ENCODE data around the gene SLC25A13. TPM values are rescaled to one million over a fixed set of nuclear protein-coding genes. Genes with fewer than 3 reads are reported as not detected.

Gene SLC25A13
- total RNA-seq, 4 donors from 2014 or later: 9.2 to 30.8 (median 13.6) TPM

DNA sequence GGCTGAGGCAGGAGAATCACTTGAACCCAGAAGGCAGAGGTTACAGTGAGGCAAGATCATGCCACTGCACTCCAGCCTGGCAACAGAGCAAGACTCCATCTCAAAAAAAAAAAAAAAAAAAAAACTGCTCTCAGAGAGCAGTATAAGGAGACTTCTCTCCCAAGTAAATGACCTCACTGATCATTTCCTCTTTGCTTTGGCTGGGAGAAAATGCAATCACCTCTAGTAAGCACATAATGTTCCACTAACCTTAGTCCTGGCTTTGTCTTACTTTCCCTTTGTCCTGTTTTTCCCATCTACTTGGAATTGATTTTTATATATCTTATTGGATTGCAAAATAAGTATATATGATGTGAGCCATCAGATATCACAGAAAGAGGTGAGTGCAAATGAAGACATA is 2.5 kb downstream of the SLC25A13 start:
- Histone ChIP-seq H3K27ac (peak overlapping the region in 3 of 4 donors; percentile 38 to 99 (median 97)), H3K27me3 (no peaks in the 10 kb centered on the region), H3K36me3 (no peaks in the 10 kb centered on the region), H3K4me1 (peaks cover 55 to 61% of the 10 kb centered on the region in 2 donors), H3K4me3 (no peak overlapping the region), H3K9me3 (no peaks in the 10 kb centered on the region)
- TF ChIP-seq POLR2A (IDR thresholded peaks at IDR 0.05): no peak
- TF ChIP-seq, protein P1, sequence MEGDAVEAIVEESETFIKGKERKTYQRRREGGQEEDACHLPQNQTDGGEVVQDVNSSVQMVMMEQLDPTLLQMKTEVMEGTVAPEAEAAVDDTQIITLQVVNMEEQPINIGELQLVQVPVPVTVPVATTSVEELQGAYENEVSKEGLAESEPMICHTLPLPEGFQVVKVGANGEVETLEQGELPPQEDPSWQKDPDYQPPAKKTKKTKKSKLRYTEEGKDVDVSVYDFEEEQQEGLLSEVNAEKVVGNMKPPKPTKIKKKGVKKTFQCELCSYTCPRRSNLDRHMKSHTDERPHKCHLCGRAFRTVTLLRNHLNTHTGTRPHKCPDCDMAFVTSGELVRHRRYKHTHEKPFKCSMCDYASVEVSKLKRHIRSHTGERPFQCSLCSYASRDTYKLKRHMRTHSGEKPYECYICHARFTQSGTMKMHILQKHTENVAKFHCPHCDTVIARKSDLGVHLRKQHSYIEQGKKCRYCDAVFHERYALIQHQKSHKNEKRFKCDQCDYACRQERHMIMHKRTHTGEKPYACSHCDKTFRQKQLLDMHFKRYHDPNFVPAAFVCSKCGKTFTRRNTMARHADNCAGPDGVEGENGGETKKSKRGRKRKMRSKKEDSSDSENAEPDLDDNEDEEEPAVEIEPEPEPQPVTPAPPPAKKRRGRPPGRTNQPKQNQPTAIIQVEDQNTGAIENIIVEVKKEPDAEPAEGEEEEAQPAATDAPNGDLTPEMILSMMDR (IDR thresholded peaks at IDR 0.05 in 4 of 5, conservative IDR thresholded peaks at IDR 0.05 in 1 of 5): no peak
- intact Hi-C loops (cut with DNase I; ENCODE audit: low total_unique reads): no loop called here
- ATAC-seq (no peak), DNase-seq (no peak)
- in situ Hi-C loops (cut with MboI; ENCODE audit: low sequenced_read_pairs in 4 of 4): no loop called here

DNA sequence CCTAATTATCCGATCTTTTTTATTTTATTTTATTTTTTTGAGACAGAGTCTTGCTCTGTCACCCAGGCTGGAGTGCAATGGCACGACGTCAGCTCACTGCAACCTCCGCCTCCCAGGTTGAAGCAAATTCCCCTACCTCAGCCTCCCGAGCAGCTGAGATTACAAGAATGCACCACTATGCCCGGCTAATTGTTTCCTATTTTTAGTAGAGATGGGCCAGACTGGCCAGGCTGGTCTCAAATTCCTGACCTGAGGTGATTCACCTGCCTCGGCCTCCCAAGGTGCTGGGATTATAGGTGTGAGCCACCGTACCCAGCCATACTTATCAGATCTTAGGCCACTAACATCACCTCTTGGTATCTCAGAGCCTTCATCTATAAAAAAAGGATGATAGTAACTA is 4.9 kb downstream of the SLC25A13 start:
- TF ChIP-seq, protein P1 (IDR thresholded peaks at IDR 0.05 in 4 of 5, conservative IDR thresholded peaks at IDR 0.05 in 1 of 5): no peak
- no peak for TF ChIP-seq POLR2A (IDR thresholded peaks at IDR 0.05)
- H3K4me3 ChIP-seq: no peak overlapping the region
- no peaks in the 10 kb centered on the region for H3K9me3 ChIP-seq
- no peak overlapping the region for H3K27ac ChIP-seq
- H3K4me1 ChIP-seq: peaks cover 76 to 79% of the 10 kb centered on the region in 2 donors
- DNase-seq (no peak), ATAC-seq (no peak)
- no peaks in the 10 kb centered on the region for H3K27me3 ChIP-seq
- H3K36me3 ChIP-seq: no peaks in the 10 kb centered on the region
- in situ Hi-C loops (cut with MboI; ENCODE audit: low sequenced_read_pairs in 4 of 4): no loop called here
- intact Hi-C loops (cut with DNase I; ENCODE audit: low total_unique reads): no loop called here

DNA sequence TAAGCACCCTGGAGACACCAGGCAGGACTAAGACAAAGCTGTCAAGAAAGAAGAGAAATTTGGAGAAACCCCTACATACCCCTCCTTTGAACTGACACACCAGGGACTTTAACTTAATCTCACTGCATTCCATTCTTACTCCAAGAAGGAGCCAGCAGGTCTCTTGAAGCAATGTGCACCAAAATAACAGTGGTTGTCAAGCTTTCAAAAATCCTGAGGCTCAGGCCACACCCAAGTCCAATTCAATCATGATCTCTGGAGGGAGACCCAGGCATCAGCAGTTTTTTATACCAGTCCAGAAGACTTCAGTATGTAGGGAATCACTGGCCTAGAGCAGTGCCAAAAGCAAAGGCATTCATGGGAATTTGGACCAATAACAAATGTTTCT is 6.8 kb downstream of the SLC25A13 start:
- TF ChIP-seq, protein P1 (IDR thresholded peaks at IDR 0.05 in 4 of 5, conservative IDR thresholded peaks at IDR 0.05 in 1 of 5): no peak
- no peak for TF ChIP-seq POLR2A (IDR thresholded peaks at IDR 0.05)
- no peaks in the 10 kb centered on the region for H3K27me3 ChIP-seq
- H3K9me3 ChIP-seq: no peaks in the 10 kb centered on the region
- peaks cover 86 to 89% of the 10 kb centered on the region in 2 donors for H3K4me1 ChIP-seq
- intact Hi-C loops (cut with DNase I; ENCODE audit: low total_unique reads) (no loop called here), in situ Hi-C loops (cut with MboI; ENCODE audit: low sequenced_read_pairs in 4 of 4) (no loop called here)
- no peak for ATAC-seq
- H3K4me3 ChIP-seq: no peak overlapping the region
- peak overlapping the region in 1 of 4 donors; percentile 20 for H3K27ac ChIP-seq
- no peak for DNase-seq
- no peaks in the 10 kb centered on the region for H3K36me3 ChIP-seq

DNA sequence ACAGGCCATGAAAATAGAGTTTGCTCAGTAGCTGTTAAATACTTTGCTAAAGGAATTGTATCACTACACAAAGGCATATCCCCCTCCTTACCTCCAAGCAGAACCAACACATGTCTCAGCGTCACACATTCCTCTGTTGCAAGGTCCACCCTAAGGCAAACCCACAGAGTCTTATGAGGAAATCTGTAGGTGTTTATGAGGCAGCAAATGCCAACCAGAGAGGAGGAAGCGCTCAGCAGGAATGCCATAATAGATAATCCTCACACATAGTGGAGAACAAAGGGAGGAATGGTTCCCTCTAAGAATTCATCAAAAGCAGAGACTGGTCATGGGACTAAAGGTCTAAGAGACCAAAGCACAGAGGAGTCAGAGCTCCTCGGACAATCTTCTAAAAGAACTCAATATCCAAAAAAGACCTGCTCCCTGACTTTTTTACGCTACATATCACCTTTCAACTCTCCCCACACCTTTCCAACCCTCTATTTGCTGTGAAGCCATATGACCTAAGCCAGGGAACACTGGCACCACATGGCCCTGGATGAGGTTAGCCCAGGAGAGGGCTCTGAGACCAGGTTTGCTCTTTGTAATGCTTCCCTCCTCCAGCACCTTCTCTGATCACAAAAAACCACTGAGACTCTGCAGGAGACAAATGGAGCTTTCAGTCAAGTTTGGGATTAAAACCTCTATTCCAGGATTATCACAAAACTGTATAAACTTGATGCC is 7.3 kb downstream of the SLC25A13 start:
- no peak for TF ChIP-seq POLR2A (IDR thresholded peaks at IDR 0.05)
- TF ChIP-seq, protein P1 (IDR thresholded peaks at IDR 0.05 in 4 of 5, conservative IDR thresholded peaks at IDR 0.05 in 1 of 5): no peak
- no peak for DNase-seq
- in situ Hi-C loops (cut with MboI; ENCODE audit: low sequenced_read_pairs in 4 of 4) (no loop called here), intact Hi-C loops (cut with DNase I; ENCODE audit: low total_unique reads) (loop anchor here (5.0 kb wide), 1 partner anchor 77 kb away; no protein-coding TSS in a partner anchor)
- H3K9me3 ChIP-seq: no peaks in the 10 kb centered on the region
- peak in 1 of 2 donors; percentile 34 for ATAC-seq
- no peaks in the 10 kb centered on the region for H3K36me3 ChIP-seq
- H3K4me3 ChIP-seq: no peak overlapping the region
- H3K27ac ChIP-seq: peak overlapping the region in 2 of 4 donors; percentile 20 to 31
- no peaks in the 10 kb centered on the region for H3K27me3 ChIP-seq
- peaks cover 86 to 89% of the 10 kb centered on the region in 2 donors for H3K4me1 ChIP-seq
